Stimulated activated CD8-positive, alpha-beta memory T cell treated with anti-CD3 and anti-CD28 coated beads, Interleukin-4, amount 100 ng/mL, for 24 hours (primary cell): Measurements from ENCODE around the gene CNTN6.

ENCODE experiments used
- DNase-seq: peaks from one replicate; pipeline ENCODE4 v3.0.0-alpha.2; 2020; ENCODE audit warnings: low read depth

The CNTN6 gene

DNA sequence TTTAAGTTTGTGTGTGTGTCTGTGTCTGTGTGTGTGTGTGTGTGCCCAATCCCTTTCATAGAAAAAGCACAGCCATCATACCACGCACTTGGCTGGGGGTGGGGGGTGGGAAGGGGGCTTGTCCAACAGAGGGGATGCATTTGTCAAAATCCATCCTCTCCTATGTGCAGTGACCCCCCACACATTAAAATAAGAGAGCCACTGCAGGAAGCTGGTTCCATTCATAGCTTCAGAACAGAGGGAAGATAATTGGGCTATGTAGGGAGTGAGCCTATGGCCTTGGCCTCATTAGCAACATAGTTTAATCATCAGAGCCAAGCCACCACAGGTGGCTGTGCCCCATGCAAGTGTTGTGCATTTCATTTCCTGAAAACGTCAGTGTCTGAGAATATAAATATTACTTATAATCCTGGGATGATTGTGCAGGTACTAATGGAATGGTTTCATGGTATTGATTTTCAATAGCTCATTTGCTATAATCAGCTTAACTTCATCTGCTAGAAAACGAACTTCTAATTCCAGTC is 330.8 kb downstream of the CNTN6 start:
- DNase-seq = no peak

DNA sequence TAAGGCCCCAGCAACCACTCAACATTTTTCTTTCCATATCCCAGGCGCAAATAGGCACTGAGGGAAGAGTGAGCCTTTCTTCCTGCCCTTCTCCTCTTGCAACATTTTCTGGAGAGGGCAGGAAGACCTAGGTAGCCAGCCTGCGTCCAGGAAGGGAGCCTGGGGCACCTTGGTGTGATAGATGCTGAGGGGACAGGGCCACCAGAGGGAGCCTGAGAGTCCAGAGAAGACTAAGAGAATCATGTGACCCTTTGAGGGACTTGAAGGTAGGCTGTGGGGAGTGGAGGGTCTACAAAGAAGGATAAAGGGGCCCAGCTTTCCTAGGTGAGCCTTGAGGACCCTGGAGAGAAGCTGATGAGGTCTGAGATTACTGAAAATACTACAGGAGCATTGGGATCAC is 346.6 kb downstream of the CNTN6 start:
- no peak for DNase-seq

DNA sequence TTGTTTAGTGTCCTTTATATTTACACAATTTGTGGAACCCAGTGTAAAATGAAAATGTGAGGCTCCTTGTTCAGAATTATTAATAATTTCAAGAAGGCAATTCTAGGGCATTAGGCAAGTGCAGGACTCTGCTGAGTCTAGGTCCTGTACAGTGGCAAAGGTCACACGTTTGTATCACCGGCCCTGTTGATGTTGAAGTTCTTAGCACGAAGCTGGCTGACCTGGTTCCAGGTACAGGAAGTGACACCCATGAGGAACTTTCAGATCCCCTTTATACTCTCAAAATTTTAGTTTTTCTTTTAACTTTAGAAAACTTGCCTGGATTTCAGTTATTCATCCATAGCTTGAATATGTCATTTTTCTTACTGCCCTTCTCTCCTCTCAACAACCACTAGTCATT is 349.4 kb downstream of the CNTN6 start:
- DNase-seq = no peak

DNA sequence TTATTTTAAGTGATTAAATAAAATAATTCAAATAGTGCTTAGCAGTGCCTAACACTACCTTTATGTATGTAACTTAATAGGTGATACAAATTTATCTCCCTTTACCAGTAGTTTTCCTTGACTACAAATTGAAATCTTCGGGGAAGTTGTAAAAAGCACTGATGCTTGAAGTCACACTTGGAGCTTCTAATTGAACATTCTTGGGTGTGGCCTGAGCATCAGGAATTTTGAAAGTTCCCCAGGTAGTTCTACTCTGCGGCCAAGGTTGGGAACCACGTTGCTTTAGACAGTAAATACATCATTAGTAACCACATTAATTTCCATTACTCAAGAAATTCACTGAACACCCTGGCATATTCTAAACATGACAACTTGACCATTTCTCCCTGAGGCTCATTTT is 351.4 kb downstream of the CNTN6 start:
- DNase-seq = no peak

DNA sequence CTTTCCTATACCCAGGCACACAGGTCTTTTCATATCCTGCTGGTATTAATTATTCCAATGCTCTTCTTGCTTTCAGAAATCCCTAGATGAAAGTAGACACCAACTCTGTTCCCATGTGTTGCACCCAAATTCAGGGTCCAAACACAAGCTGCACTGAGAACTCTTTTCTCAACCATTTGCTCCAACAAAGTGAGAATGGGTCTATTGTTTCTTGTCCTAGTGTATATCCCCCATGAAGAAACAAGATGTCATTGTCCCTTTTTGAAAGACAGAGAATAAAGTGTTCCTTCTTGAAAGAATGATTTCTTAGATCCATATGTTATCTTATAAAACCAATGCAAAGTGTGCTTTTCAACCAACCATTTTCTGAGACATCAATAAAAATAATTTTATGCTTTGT is 353.7 kb downstream of the CNTN6 start:
- no peak for DNase-seq

DNA sequence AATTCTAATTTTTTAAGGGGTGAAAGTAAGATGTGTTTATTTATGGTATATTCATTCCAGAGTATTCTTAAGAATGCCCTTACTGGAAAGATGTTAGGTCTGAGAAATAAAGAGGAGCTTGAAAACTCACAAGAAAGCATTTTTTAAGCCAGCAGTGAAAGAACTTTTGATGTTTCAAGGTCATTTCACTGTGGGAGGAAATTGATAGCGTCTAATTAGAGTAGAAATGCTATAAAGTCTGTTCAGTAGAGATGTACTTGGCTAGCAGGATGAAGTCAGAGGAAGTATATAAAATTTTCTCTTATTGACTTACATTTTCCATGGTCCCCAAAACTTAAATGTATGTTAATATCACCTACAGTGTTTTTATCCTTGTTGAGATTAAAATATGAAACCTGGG is 354.6 kb downstream of the CNTN6 start:
- no peak for DNase-seq

DNA sequence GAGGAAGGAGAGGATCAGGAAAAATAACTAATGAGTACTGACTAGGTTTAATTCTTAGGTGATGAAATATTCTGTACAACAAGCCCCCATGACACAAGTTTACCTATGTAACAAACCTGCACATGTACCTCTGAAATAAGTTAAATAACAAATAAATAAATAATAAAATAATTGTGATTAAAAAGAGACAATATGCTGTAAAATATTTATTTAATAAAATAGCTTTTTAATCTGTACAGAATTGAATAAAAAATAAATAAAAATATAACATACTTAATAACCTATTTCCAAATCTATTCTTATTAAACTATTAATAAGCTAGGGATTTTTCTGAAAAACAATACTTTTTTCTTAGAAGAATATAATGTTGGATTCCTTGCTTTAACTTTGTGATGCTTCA is 355.6 kb downstream of the CNTN6 start:
- no peak for DNase-seq
